DMS 273 (cell line): ENCODE data around the gene RIMBP2.
"Not testable (repeated sequence)": the region's sequence is repeated elsewhere in the genome, so short reads cannot be mapped to it uniquely, and the experiment has no call there.

Experiments used
- DNase-seq: peaks from one replicate; lab custom pipeline; 2025; ENCODE audit not compliant: unreplicated experiment; lab: John Stamatoyannopoulos, UW

RIMBP2 gene

DNA sequence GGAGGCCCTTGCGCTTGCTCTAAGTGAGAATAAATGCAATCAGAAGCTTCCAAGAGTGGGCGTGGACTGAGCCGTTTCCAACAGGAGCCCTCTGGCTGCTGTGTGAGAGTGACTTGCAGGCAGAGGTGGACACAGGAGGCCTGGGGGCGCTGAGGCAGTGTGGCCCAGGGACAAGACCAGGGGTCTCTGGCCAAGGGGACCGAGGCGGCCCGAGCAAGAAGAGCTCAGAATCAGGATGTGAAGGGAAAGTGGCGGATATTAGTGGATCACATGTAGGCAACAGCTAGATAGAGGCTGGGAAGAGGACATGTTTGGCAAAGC, 8.6 kb downstream of the RIMBP2 start:
- DNase-seq = no peak

DNA sequence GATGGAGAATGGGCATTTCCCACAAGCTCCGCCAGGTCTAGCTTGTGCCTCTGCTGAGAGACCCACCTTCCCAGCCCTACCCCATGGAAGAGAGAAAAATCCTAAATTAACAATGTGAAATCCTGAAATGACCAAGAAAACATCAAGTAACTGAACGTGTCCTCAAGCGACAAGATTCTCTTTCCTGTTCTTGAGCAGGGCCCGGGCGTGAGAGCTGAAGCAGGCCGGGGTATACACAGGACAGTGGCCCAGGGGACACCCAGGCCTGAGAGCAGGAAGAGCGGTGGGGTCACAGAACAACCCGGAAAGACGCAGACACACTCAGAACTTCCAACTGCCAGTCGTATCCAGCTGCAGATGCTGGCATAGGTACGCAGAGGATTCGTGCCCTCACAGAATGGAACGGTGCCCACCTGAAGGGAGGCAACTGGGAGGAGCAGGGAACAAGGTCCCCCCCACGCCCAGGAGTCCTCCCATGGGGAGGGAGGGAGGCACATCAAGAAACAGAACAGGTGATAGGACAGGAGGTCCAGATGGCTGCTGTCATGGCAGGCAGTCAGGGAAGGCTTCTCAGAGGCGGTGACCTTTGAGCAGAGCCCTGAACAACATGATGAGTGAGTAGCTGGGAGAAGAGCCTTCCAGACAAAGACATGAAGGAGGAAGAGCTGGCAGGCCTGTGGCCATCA, 9.1 kb downstream of the RIMBP2 start:
- no peak for DNase-seq

GRCh38 chr12:130706311-130706710, 9.8 kb downstream of the RIMBP2 start:
- DNase-seq = no peak

DNA sequence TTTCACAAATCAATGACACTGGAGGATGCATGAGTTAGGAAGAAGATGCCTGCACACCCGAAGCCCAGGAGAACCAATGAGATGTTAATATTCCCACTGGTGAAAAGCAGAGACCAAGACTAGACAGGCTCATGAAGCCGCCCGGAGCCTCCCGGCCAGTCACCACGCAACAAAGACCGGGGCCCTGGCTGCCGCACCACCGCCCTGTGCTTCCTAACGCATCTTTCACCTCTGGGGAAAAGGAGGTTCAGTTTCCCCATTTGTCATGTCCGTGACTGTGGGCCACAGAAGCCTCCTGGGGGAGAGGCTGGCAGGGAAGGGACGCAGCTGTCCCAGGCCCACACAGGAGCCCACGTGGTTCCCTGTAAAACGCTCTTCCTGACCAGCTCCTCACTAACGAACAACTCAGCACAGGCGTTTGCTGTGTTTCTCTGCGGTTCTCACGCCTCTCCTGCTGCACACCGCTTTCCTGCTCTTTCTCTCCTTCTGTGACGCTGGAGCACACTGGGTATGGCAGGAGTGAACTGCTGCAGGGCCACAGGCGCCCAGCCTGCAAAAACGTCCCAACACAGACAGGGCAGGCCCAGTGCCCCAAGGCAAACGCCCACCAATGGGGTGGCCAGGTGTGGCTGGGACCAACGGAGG, 10.8 kb downstream of the RIMBP2 start:
- no peak for DNase-seq

GRCh38 chr12:130704606-130705005, 11.5 kb downstream of the RIMBP2 start:
- no peak for DNase-seq

- no peak for DNase-seq
These were observed 12.2 kb downstream of the RIMBP2 start for GRCh38 chr12:130703733-130704375.

DNA sequence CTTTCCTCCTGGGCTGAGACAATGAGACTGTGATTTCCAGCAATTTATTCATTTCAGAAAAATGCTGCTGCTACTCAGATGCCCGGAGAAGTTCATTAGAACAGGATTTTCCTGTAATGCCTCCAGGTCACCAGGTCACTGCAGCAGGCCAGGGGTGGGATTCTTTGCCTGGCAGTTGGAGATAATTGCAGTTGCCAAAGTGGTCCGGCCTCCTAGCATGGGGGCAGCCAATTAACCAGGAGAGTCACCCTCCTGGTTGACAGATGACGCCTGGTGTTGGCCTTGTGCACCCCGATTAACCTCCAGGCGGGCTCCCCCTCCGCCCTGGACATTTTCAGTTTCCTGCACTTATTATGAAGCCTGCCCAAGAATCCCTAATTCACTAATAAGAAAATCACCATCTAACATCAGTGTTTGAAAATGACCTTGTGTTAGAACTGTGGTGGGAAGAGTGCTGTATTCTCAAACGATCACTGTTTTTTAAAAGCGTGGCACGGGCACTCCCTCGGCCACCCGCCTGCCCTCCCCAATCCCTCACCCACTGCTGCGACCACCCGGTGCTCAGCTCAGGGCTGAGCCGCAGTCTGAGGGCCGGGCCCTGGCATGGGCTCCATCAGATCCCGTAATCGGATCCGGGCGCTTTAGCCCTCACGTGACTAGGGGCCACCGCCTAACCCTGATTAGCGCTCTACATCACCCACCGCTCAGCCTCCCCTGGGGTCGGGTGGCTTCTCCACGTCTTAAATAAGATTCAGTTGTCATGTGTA, 12.9 kb downstream of the RIMBP2 start:
- no peak for DNase-seq

DNA sequence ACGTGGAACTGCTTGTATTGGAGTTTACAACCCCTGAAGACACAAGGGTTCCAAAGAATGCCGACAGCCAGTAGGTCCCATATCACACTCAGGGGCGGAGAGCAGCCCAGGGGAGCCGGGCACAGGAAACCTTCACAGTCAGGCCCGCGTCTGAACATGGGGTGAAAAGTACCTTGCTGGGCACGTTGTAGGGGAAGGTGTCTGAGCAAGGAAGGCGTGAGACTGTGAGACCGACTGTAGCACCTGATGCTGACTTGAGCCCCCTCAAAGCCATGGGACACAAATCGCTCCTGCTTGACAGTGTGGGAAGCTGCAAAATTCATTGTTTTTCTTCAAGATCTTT, 14.7 kb downstream of the RIMBP2 start:
- DNase-seq = no peak

DNA sequence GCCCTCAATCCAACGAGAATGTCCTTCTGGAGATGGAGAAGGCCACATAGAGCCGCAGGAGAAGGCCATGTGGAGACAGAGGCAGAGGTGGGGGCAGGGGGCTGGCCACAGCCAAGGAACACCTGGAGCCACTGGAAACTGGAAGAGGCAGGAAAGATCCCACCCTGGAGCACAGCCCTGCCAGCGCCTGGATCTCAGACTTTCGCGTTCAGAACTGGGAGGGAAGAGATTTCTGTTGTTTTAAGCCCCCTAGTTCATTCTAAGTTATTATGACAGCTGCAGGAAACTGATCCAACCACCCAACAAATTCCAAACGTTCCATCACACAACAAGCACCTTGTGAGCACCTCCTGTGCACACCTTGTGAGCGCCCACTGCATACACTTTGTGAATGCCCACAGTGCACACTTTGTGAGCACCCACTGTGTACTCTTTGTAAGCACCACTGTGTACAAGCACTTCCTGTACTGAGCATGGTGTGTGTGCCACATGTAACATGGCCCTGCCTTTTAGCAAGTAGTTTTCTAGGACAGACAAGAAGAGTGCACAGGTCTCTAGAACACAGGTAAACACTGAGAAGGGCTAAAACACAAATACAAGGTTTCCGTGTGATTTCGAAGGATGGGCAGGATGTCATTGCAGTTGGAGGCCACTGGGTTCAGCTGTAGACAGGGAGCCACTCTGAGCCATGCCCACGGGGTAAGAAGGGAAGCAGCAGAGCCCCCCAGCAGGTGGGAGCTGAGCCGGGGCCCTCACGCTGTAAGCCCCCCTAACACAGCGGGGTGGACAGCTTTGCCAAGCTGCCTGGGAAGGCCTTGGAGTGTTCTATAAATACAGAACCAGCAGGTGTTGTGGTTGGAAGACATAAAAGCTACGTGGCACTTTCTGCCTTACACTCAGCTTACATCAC, 15.4 kb downstream of the RIMBP2 start:
- DNase-seq = no peak

DNA sequence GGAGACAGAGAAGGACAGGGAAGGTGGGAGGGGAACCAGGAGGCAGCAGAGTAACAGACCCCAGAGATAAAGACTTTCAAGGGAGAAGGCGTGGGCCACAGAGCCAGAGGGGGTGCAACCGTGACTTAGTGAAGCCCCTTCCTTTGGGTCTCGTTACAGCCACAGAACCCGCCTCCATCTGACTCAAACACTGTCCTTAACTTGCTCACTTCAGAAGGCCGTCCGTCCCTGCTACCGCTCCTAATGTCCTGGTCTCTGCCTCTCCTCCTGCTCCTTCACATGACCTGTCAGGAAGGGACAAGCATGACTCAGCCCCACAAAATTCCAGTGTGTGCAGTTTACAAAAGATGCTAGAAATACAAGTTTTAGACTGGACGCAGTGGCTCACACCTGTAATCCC, 18.0 kb downstream of the RIMBP2 start:
- no peak for DNase-seq

GRCh38 chr12:130696379-130697100, 19.6 kb downstream of the RIMBP2 start:
- no peak for DNase-seq

DNA sequence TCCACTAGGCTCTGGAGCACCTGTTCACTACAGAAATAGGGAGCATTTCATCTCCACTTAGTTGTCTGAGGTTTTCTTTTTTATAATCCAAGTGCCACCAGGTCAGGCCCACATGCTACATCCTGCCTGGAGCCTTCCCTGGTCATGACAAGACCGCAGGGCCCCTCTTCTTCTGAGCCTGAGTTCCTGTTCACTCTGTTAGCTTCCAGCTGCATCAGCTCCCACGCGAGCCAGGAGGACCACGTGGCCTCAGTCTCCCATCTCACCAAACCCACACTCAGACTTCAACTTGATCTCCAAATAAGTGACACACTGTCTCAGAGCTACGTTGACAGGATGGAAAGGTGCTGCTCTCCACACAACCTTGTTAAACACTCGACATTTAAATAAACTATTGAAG, 21.0 kb downstream of the RIMBP2 start:
- no peak for DNase-seq

GRCh38 chr12:130689408-130690405, 26.4 kb downstream of the RIMBP2 start:
- DNase-seq = peak; percentile 24

DNA sequence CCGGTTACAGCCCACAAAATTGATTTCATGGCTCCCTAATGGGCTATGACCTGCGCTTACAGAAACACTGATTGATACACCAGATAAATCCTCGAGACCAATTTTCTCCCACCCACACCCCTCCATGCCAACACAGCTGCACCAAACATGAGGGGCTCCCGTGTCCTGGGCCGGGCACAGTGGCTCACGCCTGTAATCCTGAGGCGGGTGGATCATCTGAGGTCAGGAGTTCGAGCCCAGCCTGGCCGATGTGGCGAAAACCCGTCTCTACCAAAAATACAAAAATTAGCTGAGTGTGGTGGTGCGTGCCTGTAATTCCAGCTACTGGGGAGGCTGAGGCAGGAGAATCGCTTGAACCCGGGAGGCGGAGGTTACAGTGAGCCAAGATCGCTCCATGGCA, 27.1 kb downstream of the RIMBP2 start:
- DNase-seq = not testable (repeated sequence)

- no peak for DNase-seq
These were observed 28.0 kb downstream of the RIMBP2 start for GRCh38 chr12:130687796-130688778.

DNA sequence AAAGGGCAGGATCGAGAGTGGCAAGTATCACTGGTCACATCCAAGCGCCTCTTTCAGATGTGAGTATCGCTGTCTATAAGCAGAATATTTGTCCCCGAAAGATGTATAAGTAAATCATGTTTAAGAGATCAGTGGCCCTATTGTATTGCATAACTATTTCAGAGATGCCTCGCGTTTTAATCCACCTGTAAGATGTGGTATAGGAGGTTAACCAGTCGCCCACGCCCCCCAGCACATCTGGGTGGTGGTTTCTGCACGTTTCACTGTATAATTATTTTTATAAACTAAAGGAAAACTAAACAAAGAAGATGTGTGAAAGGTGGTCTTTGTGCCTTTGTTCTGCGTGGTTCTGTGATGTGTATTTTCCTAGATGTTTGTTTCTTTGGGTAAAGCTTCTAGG, 28.9 kb downstream of the RIMBP2 start:
- DNase-seq = no peak

DNA sequence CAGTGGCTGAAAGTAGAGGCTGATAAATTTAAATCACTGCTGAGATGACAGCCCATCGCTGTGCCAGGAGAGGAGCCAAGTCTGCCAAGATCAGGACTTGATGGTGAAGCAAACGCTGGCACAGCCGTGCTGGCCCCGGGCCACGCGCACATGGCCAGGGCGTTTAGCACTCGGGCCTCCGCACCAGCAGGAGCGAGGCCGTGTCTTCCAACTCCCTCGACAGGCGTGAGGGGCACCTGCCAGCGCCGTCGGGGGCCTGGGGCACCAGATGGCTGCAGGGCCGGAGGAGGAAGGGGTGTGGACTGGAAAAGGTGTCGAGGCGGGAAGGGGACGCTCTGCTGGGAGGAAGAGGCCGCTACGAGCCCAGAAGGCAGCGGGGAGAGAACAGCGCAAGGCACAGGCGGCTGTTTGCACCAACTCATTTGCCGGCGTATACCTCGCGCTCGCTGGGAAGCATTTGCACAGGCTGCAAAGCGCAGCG, 29.5 kb downstream of the RIMBP2 start:
- DNase-seq = peak; percentile 96

- DNase-seq = no peak
These were observed 30.2 kb downstream of the RIMBP2 start for GRCh38 chr12:130685850-130686249.
